Measurements from ENCODE around the gene PDLIM1.

PDLIM1 gene

GRCh38 chr10:95257849-95258248 lies 33.0 kb downstream of the PDLIM1 start:
- no peak overlapping the region for H3K27ac ChIP-seq
- TF ChIP-seq CTCF (IDR thresholded peaks at IDR 0.05) (no peak), ZFX (IDR thresholded peaks at IDR 0.05; ENCODE audit: borderline replicate concordance) (no peak)

GRCh38 chr10:95256268-95256667 lies 34.5 kb downstream of the PDLIM1 start:
- no peak for TF ChIP-seq CTCF (IDR thresholded peaks at IDR 0.05)
- TF ChIP-seq ZFX (IDR thresholded peaks at IDR 0.05; ENCODE audit: borderline replicate concordance), result no peak
- H3K27ac ChIP-seq, result no peak overlapping the region

- no peak overlapping the region for H3K27ac ChIP-seq
- no peak for TF ChIP-seq CTCF (IDR thresholded peaks at IDR 0.05)
- TF ChIP-seq ZFX (IDR thresholded peaks at IDR 0.05; ENCODE audit: borderline replicate concordance), result no peak
Measured at GRCh38 chr10:95254629-95255028, 36.2 kb downstream of the PDLIM1 start.

GRCh38 chr10:95253686-95254085 lies 37.1 kb downstream of the PDLIM1 start:
- TF ChIP-seq ZFX (IDR thresholded peaks at IDR 0.05; ENCODE audit: borderline replicate concordance), result no peak
- no peak for TF ChIP-seq CTCF (IDR thresholded peaks at IDR 0.05)
- H3K27ac ChIP-seq, result no peak overlapping the region

- no peak for TF ChIP-seq ZFX (IDR thresholded peaks at IDR 0.05; ENCODE audit: borderline replicate concordance)
- no peak for TF ChIP-seq CTCF (IDR thresholded peaks at IDR 0.05)
Measured at GRCh38 chr10:95253007-95253406, 37.8 kb downstream of the PDLIM1 start.

GRCh38 chr10:95250856-95251255 lies 39.9 kb downstream of the PDLIM1 start:
- TF ChIP-seq ZFX (IDR thresholded peaks at IDR 0.05; ENCODE audit: borderline replicate concordance), result no peak
- no peak overlapping the region for H3K27ac ChIP-seq

More at GRCh38 chr10:95253007-95253406, 37.8 kb downstream of the PDLIM1 start:
- H3K27ac ChIP-seq, result no peak overlapping the region

GRCh38 chr10:95249467-95249866 lies 41.3 kb downstream of the PDLIM1 start:
- H3K27ac ChIP-seq, result no peak overlapping the region
- TF ChIP-seq ZFX (IDR thresholded peaks at IDR 0.05; ENCODE audit: borderline replicate concordance) (no peak), CTCF (IDR thresholded peaks at IDR 0.05) (no peak)

GRCh38 chr10:95248989-95249388 lies 41.8 kb downstream of the PDLIM1 start:
- TF ChIP-seq CTCF (IDR thresholded peaks at IDR 0.05), result no peak
- no peak for TF ChIP-seq ZFX (IDR thresholded peaks at IDR 0.05; ENCODE audit: borderline replicate concordance)
- no peak overlapping the region for H3K27ac ChIP-seq
